MCF 10A (cell line): Measurements from ENCODE around the gene BTNL9. TPM values are rescaled to one million over a fixed set of nuclear protein-coding genes. Genes with fewer than 3 reads are reported as not detected.

Experiments used
- BruUV-seq: library from RNA; stranded (reverse); fragments of 400-500 nt; replicated peaks from 2 replicates; lab custom pipeline; 2021; lab: Mats Ljungman, UMichigan
- CTCF ChIA-PET: fragments of 300-600 bp; sonication (Branson Sonifier 250); formaldehyde crosslinking; extraction: SDS; loops from one replicate; lab custom pipeline; 2021; ENCODE audit warnings: antibody characterized with exemption, inconsistent platforms; lab: Yijun Ruan, JAX
- POLR2A ChIA-PET: fragments of 300-600, 350-650 bp; sonication (Branson Sonifier 250); formaldehyde crosslinking; extraction: SDS; loops from one replicate; lab custom pipeline; 2020; ENCODE audit warnings: antibody characterized with exemption, inconsistent platforms; lab: Yijun Ruan, JAX
- DNase-seq: peaks from one replicate; pipeline ENCODE4 v3.0.0-alpha.2; 2018; ENCODE audit not compliant: unreplicated experiment
- H3K27ac Mint-ChIP-seq: one replicate; pipeline ENCODE4 v1.8.0; 2022; ENCODE audit warnings: mild to moderate bottlenecking, low read depth, mixed read lengths; ENCODE audit not compliant: unreplicated experiment
- H3K27me3 Mint-ChIP-seq: one replicate; pipeline ENCODE4 v1.8.0; 2022; ENCODE audit warnings: mixed read lengths; ENCODE audit not compliant: insufficient read depth, unreplicated experiment
- H3K36me3 Mint-ChIP-seq: one replicate; pipeline ENCODE4 v1.8.0; 2022; ENCODE audit warnings: mild to moderate bottlenecking, moderate library complexity, mixed read lengths; ENCODE audit not compliant: insufficient read depth, unreplicated experiment
- H3K4me1 Mint-ChIP-seq: one replicate; pipeline ENCODE4 v1.8.0; 2022; ENCODE audit warnings: mixed read lengths; ENCODE audit not compliant: insufficient read depth, unreplicated experiment
- H3K4me3 Mint-ChIP-seq: one replicate; pipeline ENCODE4 v1.8.0; 2022; ENCODE audit warnings: mild to moderate bottlenecking, moderate library complexity, mixed read lengths; ENCODE audit not compliant: unreplicated experiment
- H3K9me3 Mint-ChIP-seq: one replicate; pipeline ENCODE4 v1.8.0; 2022; ENCODE audit warnings: mixed read lengths; ENCODE audit not compliant: unreplicated experiment
- intact Hi-C: fragments of 100-400 bp; cut with micrococcal nuclease; formaldehyde crosslinking; loops from 2 replicates; pipeline ENCODE4 v1.14.1; 2022
- total RNA-seq: library from RNA; stranded (reverse); gene quantifications from 2 replicates; pipeline ENCODE4 v1.2.3, GENCODE V29; 2022
- TF ChIP-seq, protein P1 (sequence below): fragments of 200-600 bp; IDR thresholded peaks from one replicate; pipeline ENCODE4 v1.8.0; 2022; ENCODE audit warnings: antibody characterized with exemption, mild to moderate bottlenecking; ENCODE audit not compliant: unreplicated experiment

Gene BTNL9
- total RNA-seq, 1 experiment from 2014 or later, result not detected

- Mint-ChIP-seq H3K27ac (no peak overlapping the region), H3K4me1 (no peaks in the 10 kb centered on the region), H3K36me3 (no peaks in the 10 kb centered on the region), H3K4me3 (no peak overlapping the region), H3K27me3 (peaks cover under 1% of the 10 kb centered on the region), H3K9me3 (peaks cover 16% of the 10 kb centered on the region)
- ChIA-PET CTCF (no interaction called here), POLR2A (interaction anchor here (2.1 kb wide), 1 partner anchor 10 kb away, joined by 4 read pairs; no protein-coding TSS in a partner anchor)
- TF ChIP-seq, protein P1, sequence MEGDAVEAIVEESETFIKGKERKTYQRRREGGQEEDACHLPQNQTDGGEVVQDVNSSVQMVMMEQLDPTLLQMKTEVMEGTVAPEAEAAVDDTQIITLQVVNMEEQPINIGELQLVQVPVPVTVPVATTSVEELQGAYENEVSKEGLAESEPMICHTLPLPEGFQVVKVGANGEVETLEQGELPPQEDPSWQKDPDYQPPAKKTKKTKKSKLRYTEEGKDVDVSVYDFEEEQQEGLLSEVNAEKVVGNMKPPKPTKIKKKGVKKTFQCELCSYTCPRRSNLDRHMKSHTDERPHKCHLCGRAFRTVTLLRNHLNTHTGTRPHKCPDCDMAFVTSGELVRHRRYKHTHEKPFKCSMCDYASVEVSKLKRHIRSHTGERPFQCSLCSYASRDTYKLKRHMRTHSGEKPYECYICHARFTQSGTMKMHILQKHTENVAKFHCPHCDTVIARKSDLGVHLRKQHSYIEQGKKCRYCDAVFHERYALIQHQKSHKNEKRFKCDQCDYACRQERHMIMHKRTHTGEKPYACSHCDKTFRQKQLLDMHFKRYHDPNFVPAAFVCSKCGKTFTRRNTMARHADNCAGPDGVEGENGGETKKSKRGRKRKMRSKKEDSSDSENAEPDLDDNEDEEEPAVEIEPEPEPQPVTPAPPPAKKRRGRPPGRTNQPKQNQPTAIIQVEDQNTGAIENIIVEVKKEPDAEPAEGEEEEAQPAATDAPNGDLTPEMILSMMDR, result no peak
- DNase-seq, result no peak
- BruUV-seq, result no TSS peak
- intact Hi-C loops, result no loop called here
Observed at GRCh38 chr5:181076920-181077319, 36.9 kb downstream of the BTNL9 start.

DNA sequence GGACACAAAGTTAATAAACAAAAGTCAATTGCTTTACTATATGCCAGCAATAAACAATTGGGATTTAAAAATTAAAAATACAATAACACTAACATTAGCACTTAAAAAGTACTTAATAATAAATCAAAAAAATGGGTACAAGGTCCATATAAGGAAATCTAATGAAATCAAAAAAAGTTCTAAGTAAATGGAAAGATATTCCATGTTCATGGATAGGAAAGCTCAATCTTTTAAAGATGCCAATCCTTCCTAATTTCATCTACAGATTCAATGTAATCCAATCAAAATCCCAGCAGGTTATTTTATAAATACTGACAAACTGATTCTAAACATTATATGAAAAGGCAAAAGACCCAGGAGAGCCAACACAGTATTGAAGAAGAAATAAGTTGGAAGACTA, 41.9 kb downstream of the BTNL9 start:
- Mint-ChIP-seq H3K27ac (no peak overlapping the region), H3K4me1 (no peaks in the 10 kb centered on the region), H3K36me3 (no peaks in the 10 kb centered on the region), H3K4me3 (no peak overlapping the region), H3K27me3 (peaks cover 29% of the 10 kb centered on the region), H3K9me3 (peaks cover 6% of the 10 kb centered on the region)
- ChIA-PET POLR2A (no interaction called here), CTCF (interaction anchor here (0.6 kb wide), 1 partner anchor 379 kb away, joined by 5 read pairs; no protein-coding TSS in a partner anchor)
- no TSS peak for BruUV-seq
- TF ChIP-seq, protein P1, result no peak
- intact Hi-C loops, result no loop called here
- no peak for DNase-seq

GRCh38 chr5:181084621-181085195, 44.6 kb downstream of the BTNL9 start:
- H3K9me3 Mint-ChIP-seq, result no peaks in the 10 kb centered on the region
- H3K4me3 Mint-ChIP-seq, result no peak overlapping the region
- TF ChIP-seq, protein P1, result no peak
- BruUV-seq, result no TSS peak
- POLR2A ChIA-PET, result interaction anchor here (1.4 kb wide), 1 partner anchor 8 kb away, joined by 4 read pairs; no protein-coding TSS in a partner anchor
- peaks cover 29% of the 10 kb centered on the region for H3K27me3 Mint-ChIP-seq
- no peaks in the 10 kb centered on the region for H3K36me3 Mint-ChIP-seq
- no peaks in the 10 kb centered on the region for H3K4me1 Mint-ChIP-seq
- CTCF ChIA-PET, result no interaction called here
- intact Hi-C loops, result no loop called here
- no peak for DNase-seq
- no peak overlapping the region for H3K27ac Mint-ChIP-seq

GRCh38 chr5:181086026-181086883, 46.2 kb downstream of the BTNL9 start:
- TF ChIP-seq, protein P1, result no peak
- intact Hi-C loops, result no loop called here
- no peaks in the 10 kb centered on the region for H3K4me1 Mint-ChIP-seq
- no peak overlapping the region for H3K27ac Mint-ChIP-seq
- BruUV-seq, result no TSS peak
- no peaks in the 10 kb centered on the region for H3K9me3 Mint-ChIP-seq
- POLR2A ChIA-PET, result interaction anchor here (0.6 to 0.8 kb wide), 2 partner anchors 9 to 170 kb away, joined by 4 to 5 read pairs; no protein-coding TSS in a partner anchor
- DNase-seq, result no peak
- H3K4me3 Mint-ChIP-seq, result no peak overlapping the region
- CTCF ChIA-PET, result interaction anchor here (1.1 to 1.6 kb wide), 4 partner anchors 14 to 218 kb away, joined by 3 to 6 read pairs (median 4); no protein-coding TSS in a partner anchor
- H3K36me3 Mint-ChIP-seq, result no peaks in the 10 kb centered on the region
- H3K27me3 Mint-ChIP-seq, result peaks cover 29% of the 10 kb centered on the region
